Psoas muscle (tissue), 8 donors: Measurements from ENCODE around the gene AFF1. TPM values are rescaled to one million over a fixed set of nuclear protein-coding genes. Genes with fewer than 3 reads are reported as not detected.

ENCODE experiments used
- ATAC-seq, 4 donors: fragments of 200-7000 bp; cut with Tn5 transposase; one replicate each; pipeline ENCODE4 v1.9.1; 2020; ENCODE audit warnings: moderate library complexity in 3 of 4, mild to moderate bottlenecking in 2 of 4
- DNase-seq, 2 donors: peaks; one replicate each; pipeline ENCODE4 v3.0.0-alpha.2; 2020
- H3K27ac ChIP-seq: fragments of 200-600 bp; one replicate; pipeline ENCODE4 v1.8.0; 2022
- H3K27me3 ChIP-seq, 3 donors: fragments of 200-600 bp in 1 of 3; one replicate each; pipeline versions ENCODE4 v1.6.1 to v1.8.0; 2013 to 2022; ENCODE audit warnings: low read length in 2 of 3, mild to moderate bottlenecking in 2 of 3, moderate library complexity in 1 of 3; ENCODE audit not compliant: insufficient read depth in 3 of 3
- H3K36me3 ChIP-seq, 2 donors: fragments of 200-600 bp in 1 of 2; one replicate each; pipeline versions ENCODE4 v1.6.1 to v1.8.0; 2013 to 2022; ENCODE audit warnings: low read depth in 1 of 2, mild to moderate bottlenecking in 1 of 2, moderate library complexity in 1 of 2; ENCODE audit not compliant: insufficient read depth in 1 of 2
- H3K4me1 ChIP-seq: fragments of 200-600 bp; one replicate; pipeline ENCODE4 v1.8.0; 2022
- H3K4me3 ChIP-seq: fragments of 200-600 bp; one replicate; pipeline ENCODE4 v1.8.0; 2022; ENCODE audit warnings: mild to moderate bottlenecking
- H3K9me3 ChIP-seq: fragments of 200-600 bp; one replicate; pipeline ENCODE4 v1.8.0; 2022
- WGBS, 3 donors: extraction: QIAGEN DNeasy Blood & Tissue Kit; methylation state at CpG; one replicate each; pipeline versions ENCODE4 v1.1.6 to v1.1.7; 2013; 5-methylcytosine and 5-hydroxymethylcytosine counted together
- intact Hi-C, 2 donors: fragments of 100-400 bp; cut with DNase I; formaldehyde crosslinking; loops; one replicate each; pipeline versions ENCODE4 v1.11.0 to v1.14.2; 2022
- polyA plus RNA-seq, 3 donors: library from polyadenylated mRNA; stranded (reverse); fragments of 200-250 nt; gene quantifications; one replicate each; pipeline ENCODE4 v1.2.3, GENCODE V29; 2013
- total RNA-seq, 4 donors: library from RNA; stranded (reverse); fragmentation: NEBNext Ultra II Directional in 2 of 4; extraction: Animal tissue kit (Norgen Biotek cat#: 25700) in 2 of 4; gene quantifications; one replicate each; pipeline versions ENCODE4 v1.2.1 to v1.2.4, GENCODE V29; 2021 to 2023
- TF ChIP-seq, protein P1 (sequence below): fragments of 200-600 bp; IDR thresholded peaks from one replicate; pipeline ENCODE4 v1.8.0; 2022; ENCODE audit warnings: antibody characterized with exemption
- donor health status: healthy with polysubstance abuse.
- donor health status: DM: no; HTN: no; CAD: no; lungs with moderate emphysema.
- donor health status: Bipolar disorder and iron deficiency.
- donor health status: healthy.
- donor health status: DM: yes; HTN: yes; CAD: no.
- donor health status: DM: no; HTN: no; CAD: no.
- donor health status: DM: no; HTN: no; CAD: no.
- donor health status: DM: yes; HTN: yes; CAD: no.

Gene AFF1
- total and polyA plus RNA-seq, 7 donors = 62.7 to 171 (median 120) TPM

- Histone ChIP-seq H3K4me1 (peaks cover 8% of the 10 kb centered on the region), H3K4me3 (no peak overlapping the region), H3K27ac (no peak overlapping the region), H3K9me3 (no peaks in the 10 kb centered on the region), H3K36me3 (no peaks in the 10 kb centered on the region), H3K27me3 (no peaks in the 10 kb centered on the region)
- intact Hi-C loops = no loop called here
- TF ChIP-seq, protein P1, sequence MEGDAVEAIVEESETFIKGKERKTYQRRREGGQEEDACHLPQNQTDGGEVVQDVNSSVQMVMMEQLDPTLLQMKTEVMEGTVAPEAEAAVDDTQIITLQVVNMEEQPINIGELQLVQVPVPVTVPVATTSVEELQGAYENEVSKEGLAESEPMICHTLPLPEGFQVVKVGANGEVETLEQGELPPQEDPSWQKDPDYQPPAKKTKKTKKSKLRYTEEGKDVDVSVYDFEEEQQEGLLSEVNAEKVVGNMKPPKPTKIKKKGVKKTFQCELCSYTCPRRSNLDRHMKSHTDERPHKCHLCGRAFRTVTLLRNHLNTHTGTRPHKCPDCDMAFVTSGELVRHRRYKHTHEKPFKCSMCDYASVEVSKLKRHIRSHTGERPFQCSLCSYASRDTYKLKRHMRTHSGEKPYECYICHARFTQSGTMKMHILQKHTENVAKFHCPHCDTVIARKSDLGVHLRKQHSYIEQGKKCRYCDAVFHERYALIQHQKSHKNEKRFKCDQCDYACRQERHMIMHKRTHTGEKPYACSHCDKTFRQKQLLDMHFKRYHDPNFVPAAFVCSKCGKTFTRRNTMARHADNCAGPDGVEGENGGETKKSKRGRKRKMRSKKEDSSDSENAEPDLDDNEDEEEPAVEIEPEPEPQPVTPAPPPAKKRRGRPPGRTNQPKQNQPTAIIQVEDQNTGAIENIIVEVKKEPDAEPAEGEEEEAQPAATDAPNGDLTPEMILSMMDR = no peak
- no peak for DNase-seq
- ATAC-seq = no peak
- 84 to 88% (median 87%) methylated on average over 5 of the region's 5 CpGs for WGBS, 3 donors
Measured at GRCh38 chr4:86910369-86910768, 24.4 kb upstream of the AFF1 start.

- 85 to 90% (median 89%) methylated on average over 7 of the region's 7 CpGs for WGBS, 3 donors
- no peak for DNase-seq
- H3K27me3 ChIP-seq = no peaks in the 10 kb centered on the region
- H3K9me3 ChIP-seq = no peaks in the 10 kb centered on the region
- H3K4me1 ChIP-seq = peaks cover 8% of the 10 kb centered on the region
- no peak overlapping the region for H3K4me3 ChIP-seq
- TF ChIP-seq, protein P1 = no peak
- intact Hi-C loops = no loop called here
- H3K27ac ChIP-seq = no peak overlapping the region
- H3K36me3 ChIP-seq = peaks cover 0 to 4% of the 10 kb centered on the region in 2 donors
- ATAC-seq = no peak
Measured at GRCh38 chr4:86910820-86911684, 23.8 kb upstream of the AFF1 start.

DNA sequence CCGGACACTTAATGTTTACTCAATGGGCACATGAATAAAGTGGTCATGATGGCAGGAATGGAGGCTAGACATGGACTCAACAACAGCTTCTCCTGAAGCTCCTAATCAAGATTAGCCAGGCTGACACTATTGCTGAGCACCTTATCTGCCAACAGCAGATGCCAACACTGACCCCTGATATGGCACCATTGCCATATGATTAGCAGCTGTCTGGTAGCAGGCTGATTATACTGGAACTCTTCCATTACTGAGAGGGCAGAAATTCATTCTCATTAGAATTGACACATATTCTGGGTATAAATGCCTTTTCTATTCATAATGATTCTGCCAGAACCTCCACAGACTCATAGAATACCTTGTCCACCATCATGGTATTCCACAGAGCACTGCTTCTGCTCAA is 18.4 kb upstream of the AFF1 start:
- DNase-seq = no peak
- no peak overlapping the region for H3K27ac ChIP-seq
- 0 to 97% (median 43%) methylated on average over 1 of the region's 1 CpG for WGBS, 3 donors
- H3K9me3 ChIP-seq = no peaks in the 10 kb centered on the region
- ATAC-seq = no peak
- no peaks in the 10 kb centered on the region for H3K27me3 ChIP-seq
- peaks cover 7% of the 10 kb centered on the region for H3K4me1 ChIP-seq
- TF ChIP-seq, protein P1 = no peak
- H3K4me3 ChIP-seq = no peak overlapping the region
- intact Hi-C loops = no loop called here
- peaks cover 0 to 9% of the 10 kb centered on the region in 2 donors for H3K36me3 ChIP-seq

DNA sequence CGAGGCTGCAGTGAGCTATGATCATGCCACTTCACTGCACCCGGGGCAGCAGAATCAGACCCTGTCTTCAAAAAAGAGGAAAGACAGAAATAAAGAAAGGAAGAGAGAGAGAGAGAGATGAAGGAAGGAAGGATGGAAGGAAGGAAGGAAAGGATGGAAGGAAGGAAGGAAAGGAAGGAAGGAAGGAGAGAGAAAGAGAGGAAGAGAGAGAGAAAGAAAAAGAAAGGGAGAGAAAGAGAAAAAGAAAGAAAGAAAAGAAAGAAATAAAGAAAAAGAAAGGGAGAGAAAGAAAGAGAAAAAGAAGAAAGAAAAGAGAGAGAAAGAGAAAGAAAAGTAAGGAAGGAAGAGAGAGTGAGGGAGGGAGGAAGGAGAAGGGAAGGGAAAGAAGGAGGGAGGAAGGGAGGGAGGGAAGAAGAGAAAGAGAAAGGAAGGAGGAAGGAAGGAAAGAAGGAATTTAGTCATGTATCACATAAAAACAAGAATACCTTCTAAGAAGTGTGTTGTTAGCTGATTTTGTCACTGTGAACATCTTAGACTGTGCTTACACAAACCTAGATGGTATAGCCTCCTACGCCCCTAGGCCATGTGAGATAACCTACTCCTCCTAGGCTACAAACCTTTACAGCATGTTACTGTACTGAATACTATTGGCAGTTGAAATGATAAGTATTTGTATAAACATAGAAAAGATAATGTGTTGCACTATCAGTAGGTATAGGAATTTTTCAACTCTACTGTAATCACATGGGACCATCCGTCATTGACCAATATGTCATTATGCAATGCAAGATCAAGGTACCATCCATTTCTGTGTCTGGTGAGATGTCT is 17.4 kb upstream of the AFF1 start:
- Histone ChIP-seq H3K36me3 (peaks cover 0 to 9% of the 10 kb centered on the region in 2 donors), H3K4me1 (peaks cover 7% of the 10 kb centered on the region), H3K9me3 (no peaks in the 10 kb centered on the region), H3K27me3 (no peaks in the 10 kb centered on the region), H3K27ac (no peak overlapping the region), H3K4me3 (no peak overlapping the region)
- 92 to 93% (median 92%) methylated on average over 4 of the region's 4 CpGs for WGBS, 3 donors
- intact Hi-C loops = no loop called here
- no peak for ATAC-seq
- TF ChIP-seq, protein P1 = no peak
- no peak for DNase-seq
